ENCODE data around the gene TTI1. TPM values are rescaled to one million over a fixed set of nuclear protein-coding genes. Genes with fewer than 3 reads are reported as not detected.

Gene TTI1
- total RNA-seq, 1 experiment from 2014 or later, result 26.6 TPM

GRCh38 chr20:38023181-38024001, 9.9 kb downstream of the TTI1 start:
- BruUV-seq (replicated peaks), result no TSS peak
- ChIA-PET CTCF (interaction anchor here (0.6 kb wide), 1 partner anchor 476 kb away, joined by 3 read pairs; no protein-coding TSS in a partner anchor), POLR2A (no interaction called here)
- TF ChIP-seq SIN3A (IDR thresholded peaks at IDR 0.05; ENCODE audit: borderline replicate concordance, insufficient read depth, low read depth, low read length) (no peak), REST (IDR thresholded peaks at IDR 0.05; ENCODE audit: insufficient read depth in 1 of 2, low read depth in 2 of 2, low read length in 1 of 2) (no peak), CTCF (IDR thresholded peaks at IDR 0.05) (no peak), POLR2AphosphoS5 (IDR thresholded peaks at IDR 0.05; ENCODE audit: low read depth, low read length) (no peak), TCF7L2 (IDR thresholded peaks at IDR 0.05; ENCODE audit: low read depth, low read length) (no peak)
- Histone ChIP-seq H3K4me1 (ENCODE audit: control insufficient read depth, insufficient read depth, low read length) (peaks cover 10% of the 10 kb centered on the region), H3K4me3 (ENCODE audit: low read depth in 2 of 2, low read length in 2 of 2) (no peak overlapping the region), H3K36me3 (ENCODE audit: control insufficient read depth, insufficient read depth, low read length) (no peaks in the 10 kb centered on the region), H3K27me3 (ENCODE audit: control insufficient read depth, insufficient read depth, low read length) (no peaks in the 10 kb centered on the region), H3K27ac (ENCODE audit: low read length) (peak overlapping the region; percentile 20; the same call in 1 of the 2 replicates), H3K9me3 (ENCODE audit: control insufficient read depth, insufficient read depth, low read depth, low read length) (peaks cover 13% of the 10 kb centered on the region)
- ATAC-seq (0 out of 2 replicates have a peak, but pooled peaks have one; percentile 38), DNase-seq (ENCODE audit: low read depth, low spot score) (no peak)
- in situ Hi-C loops (cut with HindIII; ENCODE audit: low pct_unique_long_range_greater_than_20kb, low sequenced_read_pairs) (no loop called here), intact Hi-C loops (cut with micrococcal nuclease; ENCODE audit: unreplicated experiment) (no loop called here)

- intact Hi-C loops (cut with micrococcal nuclease; ENCODE audit: unreplicated experiment), result no loop called here
- ChIA-PET POLR2A (no interaction called here), CTCF (no interaction called here)
- in situ Hi-C loops (cut with HindIII; ENCODE audit: low pct_unique_long_range_greater_than_20kb, low sequenced_read_pairs), result no loop called here
- no peak overlapping the region for H3K4me3 ChIP-seq (ENCODE audit: low read depth in 2 of 2, low read length in 2 of 2)
- no peak for DNase-seq (ENCODE audit: low read depth, low spot score)
- H3K9me3 ChIP-seq (ENCODE audit: control insufficient read depth, insufficient read depth, low read depth, low read length), result peaks cover 24% of the 10 kb centered on the region
- no peak for ATAC-seq
- H3K4me1 ChIP-seq (ENCODE audit: control insufficient read depth, insufficient read depth, low read length), result peaks cover 10% of the 10 kb centered on the region
- BruUV-seq (replicated peaks), result no TSS peak
- no peak overlapping the region for H3K27ac ChIP-seq (ENCODE audit: low read length)
- H3K36me3 ChIP-seq (ENCODE audit: control insufficient read depth, insufficient read depth, low read length), result no peaks in the 10 kb centered on the region
- TF ChIP-seq CTCF (IDR thresholded peaks at IDR 0.05) (no peak), REST (IDR thresholded peaks at IDR 0.05; ENCODE audit: insufficient read depth in 1 of 2, low read depth in 2 of 2, low read length in 1 of 2) (no peak), SIN3A (IDR thresholded peaks at IDR 0.05; ENCODE audit: borderline replicate concordance, insufficient read depth, low read depth, low read length) (no peak), TCF7L2 (IDR thresholded peaks at IDR 0.05; ENCODE audit: low read depth, low read length) (no peak), POLR2AphosphoS5 (IDR thresholded peaks at IDR 0.05; ENCODE audit: low read depth, low read length) (no peak)
- no peaks in the 10 kb centered on the region for H3K27me3 ChIP-seq (ENCODE audit: control insufficient read depth, insufficient read depth, low read length)
These were observed 12.0 kb downstream of the TTI1 start for GRCh38 chr20:38021087-38021772.

All from Panc1 (cell line).